ENCODE results near the gene CAPZA1.

DNA sequence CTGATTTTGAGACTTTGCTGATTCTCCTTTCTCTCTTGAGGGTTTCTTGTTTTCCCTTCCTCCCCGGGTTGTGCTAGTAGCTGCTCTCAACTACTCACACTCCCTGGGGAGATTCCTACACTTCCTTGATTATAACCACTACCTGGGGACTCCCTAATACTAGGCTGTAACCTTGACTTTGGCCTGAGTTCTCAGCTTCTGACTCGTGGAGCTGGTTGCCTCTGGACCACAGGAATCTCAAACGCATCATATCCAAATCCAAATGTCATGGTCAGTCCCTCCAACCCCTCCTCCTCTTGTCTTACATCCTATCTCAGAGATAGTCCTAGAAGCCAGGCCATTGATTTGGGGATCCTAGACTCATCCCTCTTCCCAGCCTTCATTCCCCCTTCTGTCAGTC lies 66.8 kb downstream of the CAPZA1 start:
- TF ChIP-seq EZH2 (IDR thresholded peaks at IDR 0.05; ENCODE audit: low read length, unreplicated experiment) = no peak
- TF ChIP-seq, protein P1, sequence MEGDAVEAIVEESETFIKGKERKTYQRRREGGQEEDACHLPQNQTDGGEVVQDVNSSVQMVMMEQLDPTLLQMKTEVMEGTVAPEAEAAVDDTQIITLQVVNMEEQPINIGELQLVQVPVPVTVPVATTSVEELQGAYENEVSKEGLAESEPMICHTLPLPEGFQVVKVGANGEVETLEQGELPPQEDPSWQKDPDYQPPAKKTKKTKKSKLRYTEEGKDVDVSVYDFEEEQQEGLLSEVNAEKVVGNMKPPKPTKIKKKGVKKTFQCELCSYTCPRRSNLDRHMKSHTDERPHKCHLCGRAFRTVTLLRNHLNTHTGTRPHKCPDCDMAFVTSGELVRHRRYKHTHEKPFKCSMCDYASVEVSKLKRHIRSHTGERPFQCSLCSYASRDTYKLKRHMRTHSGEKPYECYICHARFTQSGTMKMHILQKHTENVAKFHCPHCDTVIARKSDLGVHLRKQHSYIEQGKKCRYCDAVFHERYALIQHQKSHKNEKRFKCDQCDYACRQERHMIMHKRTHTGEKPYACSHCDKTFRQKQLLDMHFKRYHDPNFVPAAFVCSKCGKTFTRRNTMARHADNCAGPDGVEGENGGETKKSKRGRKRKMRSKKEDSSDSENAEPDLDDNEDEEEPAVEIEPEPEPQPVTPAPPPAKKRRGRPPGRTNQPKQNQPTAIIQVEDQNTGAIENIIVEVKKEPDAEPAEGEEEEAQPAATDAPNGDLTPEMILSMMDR (conservative IDR thresholded peaks at IDR 0.05; ENCODE audit: low read depth, low read length) = no peak

Data from PC-3 (cell line).